WI38 (cell line): ENCODE results near the gene ZNF267.
"Not testable (repeated sequence)": the region's sequence is repeated elsewhere in the genome, so short reads cannot be mapped to it uniquely, and the experiment has no call there.

Source experiments
- H3K4me3 ChIP-seq: 2 replicates; pipeline ENCODE4 v1.5.1; 2011; ENCODE audit warnings: low read depth, mild to moderate bottlenecking, control low read depth, low read length
- CTCF ChIP-seq: IDR thresholded peaks from 2 replicates; pipeline ENCODE4 v1.5.1; 2012; ENCODE audit warnings: low read depth, mild to moderate bottlenecking, control low read depth, low read length

The ZNF267 gene

GRCh38 chr16:31880322-31880979 lies 6.8 kb downstream of the ZNF267 start:
- H3K4me3 ChIP-seq: no peak overlapping the region
- TF ChIP-seq CTCF: no peak

- H3K4me3 ChIP-seq: no peak overlapping the region
- no peak for TF ChIP-seq CTCF
Measured at GRCh38 chr16:31886227-31886626, 12.6 kb downstream of the ZNF267 start.

- no peak for TF ChIP-seq CTCF
- H3K4me3 ChIP-seq: no peak overlapping the region
Measured at GRCh38 chr16:31888735-31889134, 15.1 kb downstream of the ZNF267 start.

GRCh38 chr16:31892111-31892510 lies 18.5 kb downstream of the ZNF267 start:
- not testable (repeated sequence) for H3K4me3 ChIP-seq

- H3K4me3 ChIP-seq: no peak overlapping the region
- no peak for TF ChIP-seq CTCF
Measured at GRCh38 chr16:31893824-31894223, 20.2 kb downstream of the ZNF267 start.

GRCh38 chr16:31897283-31897682 lies 23.7 kb downstream of the ZNF267 start:
- no peak overlapping the region for H3K4me3 ChIP-seq
- no peak for TF ChIP-seq CTCF

- TF ChIP-seq CTCF: no peak
- no peak overlapping the region for H3K4me3 ChIP-seq
Measured at GRCh38 chr16:31899505-31899904, 25.9 kb downstream of the ZNF267 start.

GRCh38 chr16:31904571-31904970 lies 31.0 kb downstream of the ZNF267 start:
- H3K4me3 ChIP-seq: not testable (repeated sequence)
